Activated naive CD8-positive, alpha-beta T cell treated with anti-CD3 and anti-CD28 coated beads, Interleukin-2, amount 10 ng/mL, durations not matched to agents 7 days and 5 days (primary cell): ENCODE results near the gene TST. TPM values are rescaled to one million over a fixed set of nuclear protein-coding genes. Genes with fewer than 3 reads are reported as not detected.
A peak's percentile ranks its signal among the peaks of the same experiment; 100 is the strongest.

ENCODE experiments used
- ATAC-seq: fragments of 150-1000 bp; cut with Tn5 transposase; one replicate; pipeline ENCODE4 v1.10.0; 2021; ENCODE audit warnings: low read depth, moderate library complexity
- POLR2A ChIA-PET: fragments of 350-600 bp; sonication (Branson Sonifier 250); formaldehyde crosslinking; loops from one replicate; lab custom pipeline; 2021; ENCODE audit warnings: antibody characterized with exemption; lab: Charles Lee
- DNase-seq: peaks from one replicate; pipeline ENCODE4 v3.0.0; 2021
- H3K27ac Mint-ChIP-seq: one replicate; pipeline ENCODE4 v1.8.0; 2022; ENCODE audit warnings: mild to moderate bottlenecking, mixed read lengths
- H3K27me3 Mint-ChIP-seq: one replicate; pipeline ENCODE4 v1.8.0; 2022; ENCODE audit warnings: mild to moderate bottlenecking, moderate library complexity, mixed read lengths
- H3K36me3 Mint-ChIP-seq: one replicate; pipeline ENCODE4 v1.8.0; 2021; ENCODE audit warnings: mild to moderate bottlenecking, mixed read lengths
- H3K4me1 Mint-ChIP-seq: one replicate; pipeline ENCODE4 v1.8.0; 2021; ENCODE audit warnings: mixed read lengths
- H3K4me3 Mint-ChIP-seq: one replicate; pipeline ENCODE4 v1.8.0; 2022; ENCODE audit warnings: mild to moderate bottlenecking, moderate library complexity, mixed read lengths
- H3K9me3 Mint-ChIP-seq: one replicate; pipeline ENCODE4 v1.8.0; 2021; ENCODE audit warnings: mixed read lengths
- total RNA-seq, 2 experiments: library from RNA; stranded (reverse); gene quantifications; one replicate each; pipeline ENCODE4 v1.2.3, GENCODE V29; 2021

TST gene
- total RNA-seq, 2 experiments from 2014 or later, result 3.7 to 6.1 TPM

GRCh38 chr22:37050913-37051312 is 31.7 kb upstream of the TST start:
- POLR2A ChIA-PET, result interaction anchor here (0.6 to 1.7 kb wide), 5 partner anchors 8 to 568 kb away, joined by 3 to 8 read pairs (median 5); no protein-coding TSS in a partner anchor
- ATAC-seq (no peak), DNase-seq (no peak)
- Mint-ChIP-seq H3K9me3 (no peaks in the 10 kb centered on the region), H3K27ac (no peak overlapping the region), H3K27me3 (no peaks in the 10 kb centered on the region), H3K4me1 (peaks cover 14% of the 10 kb centered on the region), H3K4me3 (no peak overlapping the region), H3K36me3 (peaks cover 3% of the 10 kb centered on the region)

- no peak for ATAC-seq
- Mint-ChIP-seq H3K36me3 (peaks cover 3% of the 10 kb centered on the region), H3K9me3 (no peaks in the 10 kb centered on the region), H3K27ac (no peak overlapping the region), H3K27me3 (no peaks in the 10 kb centered on the region), H3K4me1 (peaks cover 18% of the 10 kb centered on the region), H3K4me3 (no peak overlapping the region)
- POLR2A ChIA-PET, result no interaction called here
- no peak for DNase-seq
Observed at GRCh38 chr22:37049224-37049623, 30.0 kb upstream of the TST start.

GRCh38 chr22:37048133-37048532 is 28.9 kb upstream of the TST start:
- no peak for ATAC-seq
- Mint-ChIP-seq H3K4me1 (peaks cover 18% of the 10 kb centered on the region), H3K36me3 (no peaks in the 10 kb centered on the region), H3K4me3 (no peak overlapping the region), H3K27me3 (no peaks in the 10 kb centered on the region), H3K27ac (no peak overlapping the region), H3K9me3 (no peaks in the 10 kb centered on the region)
- POLR2A ChIA-PET, result interaction anchor here (0.7 kb wide), 1 partner anchor 71 kb away, joined by 4 read pairs; no protein-coding TSS in a partner anchor
- no peak for DNase-seq

- Mint-ChIP-seq H3K4me3 (no peak overlapping the region), H3K9me3 (no peaks in the 10 kb centered on the region), H3K4me1 (peaks cover 10% of the 10 kb centered on the region), H3K27ac (no peak overlapping the region), H3K27me3 (no peaks in the 10 kb centered on the region), H3K36me3 (no peaks in the 10 kb centered on the region)
- DNase-seq (no peak), ATAC-seq (no peak)
- POLR2A ChIA-PET, result interaction anchor here (0.6 kb wide), 1 partner anchor 1580 kb away, joined by 6 read pairs; no protein-coding TSS in a partner anchor
Observed at GRCh38 chr22:37047006-37047405, 27.8 kb upstream of the TST start.

GRCh38 chr22:37046589-37046988 is 27.3 kb upstream of the TST start:
- Mint-ChIP-seq H3K9me3 (no peaks in the 10 kb centered on the region), H3K4me3 (no peak overlapping the region), H3K27me3 (peaks cover under 1% of the 10 kb centered on the region), H3K36me3 (no peaks in the 10 kb centered on the region), H3K4me1 (peaks cover 12% of the 10 kb centered on the region), H3K27ac (no peak overlapping the region)
- no peak for DNase-seq
- no peak for ATAC-seq
- POLR2A ChIA-PET, result interaction anchor here (0.6 to 0.8 kb wide), 2 partner anchors 213 to 1580 kb away, joined by 4 to 6 read pairs; no protein-coding TSS in a partner anchor

- ATAC-seq (no peak), DNase-seq (no peak)
- Mint-ChIP-seq H3K4me3 (no peak overlapping the region), H3K9me3 (no peaks in the 10 kb centered on the region), H3K27me3 (peaks cover 3% of the 10 kb centered on the region), H3K36me3 (no peaks in the 10 kb centered on the region), H3K27ac (no peak overlapping the region), H3K4me1 (peaks cover 15% of the 10 kb centered on the region)
- POLR2A ChIA-PET, result interaction anchor here (0.8 kb wide), 2 partner anchors 154 to 214 kb away, joined by 4 read pairs; no protein-coding TSS in a partner anchor
Observed at GRCh38 chr22:37045958-37046357, 26.7 kb upstream of the TST start.

DNA sequence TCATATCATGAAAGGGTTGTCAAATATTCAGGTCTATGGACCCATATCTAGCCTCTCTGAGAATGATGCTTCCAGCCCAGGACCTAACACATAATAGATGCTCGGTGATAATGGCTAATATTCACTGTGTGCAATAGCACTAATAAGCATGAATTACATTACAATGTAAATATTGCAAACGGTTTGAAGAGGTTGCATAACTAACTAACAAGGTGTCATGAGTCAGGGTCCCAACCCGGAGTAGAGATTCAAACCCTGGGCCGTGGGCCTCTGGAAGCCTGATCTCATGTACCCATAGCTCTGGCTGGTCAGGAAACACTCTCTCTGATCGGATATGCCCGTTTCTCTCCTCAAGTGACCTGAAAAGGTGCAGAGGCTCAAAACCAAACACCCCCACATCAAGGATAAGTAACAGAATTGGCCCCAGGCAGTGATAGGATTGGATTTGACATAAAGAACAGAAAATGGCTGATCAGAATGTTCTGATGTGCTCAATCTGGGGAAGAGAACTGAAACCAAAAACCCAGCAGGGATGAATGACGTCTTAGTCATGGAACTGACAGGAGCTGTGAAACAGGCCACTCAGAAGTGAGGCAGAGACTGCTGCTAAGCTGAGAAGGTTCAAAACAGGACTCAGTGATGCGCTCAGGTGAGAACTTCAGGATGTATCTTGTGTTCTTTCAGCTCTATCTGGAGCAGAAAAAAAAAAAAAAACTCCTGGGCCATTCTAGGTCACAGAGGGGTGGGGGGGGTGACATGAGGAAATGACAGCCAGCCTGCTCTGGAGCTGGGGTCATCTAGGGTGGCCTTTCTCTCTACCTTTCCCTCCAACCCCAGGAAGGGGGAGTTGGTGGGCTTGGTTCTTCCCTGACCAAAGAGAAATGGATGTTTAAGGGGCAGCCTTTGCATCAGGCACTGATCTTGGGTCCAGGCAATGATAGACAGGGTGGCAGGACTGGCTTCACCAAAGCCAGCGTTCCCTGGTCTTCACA is 25.7 kb upstream of the TST start:
- POLR2A ChIA-PET, result interaction anchor here (0.7 to 1.3 kb wide), 4 partner anchors 105 to 522 kb away, joined by 3 to 5 read pairs (median 4); partner anchors contain the start of gene IL2RB
- H3K4me3 Mint-ChIP-seq, result no peak overlapping the region
- ATAC-seq (no peak), DNase-seq (no peak)
- H3K36me3 Mint-ChIP-seq, result no peaks in the 10 kb centered on the region
- H3K9me3 Mint-ChIP-seq, result no peaks in the 10 kb centered on the region
- peaks cover 5% of the 10 kb centered on the region for H3K27me3 Mint-ChIP-seq
- no peak overlapping the region for H3K27ac Mint-ChIP-seq
- H3K4me1 Mint-ChIP-seq, result peaks cover 19% of the 10 kb centered on the region

- H3K9me3 Mint-ChIP-seq, result no peaks in the 10 kb centered on the region
- peak; percentile 93 for ATAC-seq
- no peaks in the 10 kb centered on the region for H3K36me3 Mint-ChIP-seq
- no peak overlapping the region for H3K27ac Mint-ChIP-seq
- DNase-seq, result peak; percentile 68
- H3K4me1 Mint-ChIP-seq, result peaks cover 19% of the 10 kb centered on the region
- H3K27me3 Mint-ChIP-seq, result peaks cover 5% of the 10 kb centered on the region
- no peak overlapping the region for H3K4me3 Mint-ChIP-seq
- POLR2A ChIA-PET, result interaction anchor here (1.0 to 1.6 kb wide), 4 partner anchors 8 to 523 kb away, joined by 3 to 5 read pairs (median 4); partner anchors contain the start of genes IL2RB and KCTD17
Observed at GRCh38 chr22:37043828-37044538, 24.7 kb upstream of the TST start.

- Mint-ChIP-seq H3K4me3 (no peak overlapping the region), H3K4me1 (peaks cover 19% of the 10 kb centered on the region), H3K27ac (no peak overlapping the region), H3K9me3 (no peaks in the 10 kb centered on the region), H3K27me3 (peaks cover 5% of the 10 kb centered on the region), H3K36me3 (no peaks in the 10 kb centered on the region)
- DNase-seq (no peak), ATAC-seq (no peak)
- POLR2A ChIA-PET, result interaction anchor here (0.6 to 1.6 kb wide), 4 partner anchors 8 to 907 kb away, joined by 3 to 5 read pairs (median 4); partner anchors contain the start of genes IL2RB and KCTD17
Observed at GRCh38 chr22:37043209-37043827, 24.1 kb upstream of the TST start.

GRCh38 chr22:37039466-37039865 is 20.2 kb upstream of the TST start:
- Mint-ChIP-seq H3K36me3 (no peaks in the 10 kb centered on the region), H3K4me3 (no peak overlapping the region), H3K27ac (no peak overlapping the region), H3K4me1 (peaks cover 12% of the 10 kb centered on the region), H3K9me3 (no peaks in the 10 kb centered on the region), H3K27me3 (peaks cover 24% of the 10 kb centered on the region)
- POLR2A ChIA-PET, result interaction anchor here (0.7 kb wide), 1 partner anchor 14 kb away, joined by 4 read pairs; no protein-coding TSS in a partner anchor
- no peak for DNase-seq
- no peak for ATAC-seq

DNA sequence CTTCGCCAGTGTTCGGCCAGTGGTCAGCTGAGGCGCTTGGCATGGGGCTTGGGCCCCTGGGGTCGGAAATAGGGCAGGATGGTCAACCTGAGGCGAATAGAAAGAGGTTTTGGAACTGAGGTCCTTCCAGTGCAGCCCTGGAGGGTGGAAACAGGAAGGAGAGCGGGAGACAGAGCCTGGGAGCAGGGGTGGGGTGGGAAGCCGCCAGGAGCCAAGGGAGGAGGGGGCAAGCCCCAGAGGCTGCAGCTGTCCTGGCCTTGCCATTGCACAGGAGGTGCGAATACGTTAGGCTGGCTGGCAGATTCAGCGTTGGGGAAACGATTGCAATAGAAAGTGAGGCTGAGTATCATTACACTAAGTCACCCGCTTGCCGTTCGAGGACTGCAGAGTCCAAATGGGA is 18.4 kb upstream of the TST start:
- no peaks in the 10 kb centered on the region for H3K36me3 Mint-ChIP-seq
- ATAC-seq, result no peak
- peaks cover 9% of the 10 kb centered on the region for H3K4me1 Mint-ChIP-seq
- DNase-seq, result no peak
- H3K27me3 Mint-ChIP-seq, result peaks cover 24% of the 10 kb centered on the region
- POLR2A ChIA-PET, result no interaction called here
- H3K27ac Mint-ChIP-seq, result no peak overlapping the region
- H3K9me3 Mint-ChIP-seq, result no peaks in the 10 kb centered on the region
- no peak overlapping the region for H3K4me3 Mint-ChIP-seq

GRCh38 chr22:37036655-37037377 is 17.6 kb upstream of the TST start:
- Mint-ChIP-seq H3K4me1 (peaks cover 9% of the 10 kb centered on the region), H3K4me3 (no peak overlapping the region), H3K9me3 (no peaks in the 10 kb centered on the region), H3K27me3 (peaks cover 24% of the 10 kb centered on the region), H3K27ac (no peak overlapping the region), H3K36me3 (no peaks in the 10 kb centered on the region)
- ATAC-seq (no peak), DNase-seq (no peak)
- POLR2A ChIA-PET, result no interaction called here
